ENCODE data around the gene GPR142. TPM values are rescaled to one million over a fixed set of nuclear protein-coding genes. Genes with fewer than 3 reads are reported as not detected.

GPR142 gene
- total and polyA plus RNA-seq, 3 experiments from 2014 or later, result not detected

GRCh38 chr17:74374858-74375257, 7.6 kb downstream of the GPR142 start:
- POLR2A ChIA-PET, result no interaction called here
- Histone ChIP-seq H3K9me3 (ENCODE audit: low read length) (no peaks in the 10 kb centered on the region), H3K27me3 (ENCODE audit: insufficient read depth, low read length, poor library complexity, severe bottlenecking) (no peaks in the 10 kb centered on the region), H3K4me1 (ENCODE audit: insufficient read depth, low read length) (peaks cover 12% of the 10 kb centered on the region), H3K27ac (ENCODE audit: low read depth, low read length) (no peak overlapping the region), H3K4me3 (ENCODE audit: low read length) (no peak overlapping the region), H3K36me3 (ENCODE audit: insufficient read depth, low read length) (no peaks in the 10 kb centered on the region)
- Mint-ChIP-seq H3K9me3 (no peaks in the 10 kb centered on the region), H3K27ac (no peak overlapping the region), H3K4me3 (no peak overlapping the region), H3K36me3 (no peaks in the 10 kb centered on the region), H3K4me1 (peaks cover 2 to 7% (median 4%) of the 10 kb centered on the region in 3 donors), H3K27me3 (no peaks in the 10 kb centered on the region)
- DNase-seq, result no peak
- CTCF ChIA-PET, result interaction anchor here (1.6 to 3.9 kb wide), 2 partner anchors 82 to 118 kb away, joined by 3 to 14 read pairs; no protein-coding TSS in a partner anchor

DNA sequence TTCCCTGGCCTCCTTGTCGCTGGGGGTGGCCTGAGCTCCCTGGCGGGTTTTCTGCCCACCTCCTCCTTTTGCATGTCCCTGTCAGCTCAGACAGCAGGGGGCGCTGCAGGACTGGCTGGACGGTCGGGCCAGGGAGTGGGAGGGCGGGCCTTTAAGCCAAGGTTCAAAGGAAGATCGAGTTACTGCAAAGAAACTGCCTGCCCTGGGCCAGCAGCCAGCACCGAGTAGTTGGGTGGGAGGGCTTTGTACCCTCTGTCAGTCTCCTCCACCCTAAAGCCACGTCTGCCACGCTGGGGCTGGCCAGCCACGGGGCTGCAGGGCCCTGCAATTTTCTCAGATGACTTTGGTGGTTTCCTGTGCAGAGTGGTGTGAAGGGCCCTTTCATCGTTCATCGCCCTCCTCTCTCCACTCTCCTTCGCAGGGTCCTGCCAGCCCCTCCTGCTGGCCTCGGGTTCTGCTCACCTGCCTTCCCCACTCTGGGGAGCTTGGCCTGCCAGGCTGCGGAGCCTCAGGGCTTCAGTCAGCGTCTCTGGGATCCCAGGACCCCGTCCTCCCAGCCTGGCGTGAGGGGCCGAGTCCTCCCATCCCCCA, 12.3 kb downstream of the GPR142 start:
- Histone ChIP-seq H3K36me3 (ENCODE audit: insufficient read depth, low read length) (no peaks in the 10 kb centered on the region), H3K4me1 (ENCODE audit: insufficient read depth, low read length) (peaks cover 14% of the 10 kb centered on the region), H3K27me3 (ENCODE audit: insufficient read depth, low read length, poor library complexity, severe bottlenecking) (no peaks in the 10 kb centered on the region), H3K27ac (ENCODE audit: low read depth, low read length) (no peak overlapping the region), H3K4me3 (ENCODE audit: low read length) (no peak overlapping the region), H3K9me3 (ENCODE audit: low read length) (no peaks in the 10 kb centered on the region)
- Mint-ChIP-seq H3K36me3 (no peaks in the 10 kb centered on the region), H3K9me3 (no peaks in the 10 kb centered on the region), H3K4me3 (peak overlapping the region in 2 of 7 donors; percentile 14 to 69), H3K27me3 (peaks cover 0 to under 1% of the 10 kb centered on the region in 2 donors), H3K4me1 (peaks cover 4 to 13% (median 10%) of the 10 kb centered on the region in 3 donors), H3K27ac (peak overlapping the region in 1 of 8 donors; percentile 81)
- ChIA-PET CTCF (interaction anchor here (0.5 to 5.0 kb wide), 26 partner anchors 11 to 382 kb away, joined by 3 to 88 read pairs (median 3); partner anchors contain the start of genes CD300A, CD300LB and GPR142), POLR2A (interaction anchor here (0.6 to 1.5 kb wide), 3 partner anchors 78 to 278 kb away, joined by 3 to 5 read pairs (median 3); no protein-coding TSS in a partner anchor)
- peak; percentile 81 to 93 (median 89) for DNase-seq

DNA sequence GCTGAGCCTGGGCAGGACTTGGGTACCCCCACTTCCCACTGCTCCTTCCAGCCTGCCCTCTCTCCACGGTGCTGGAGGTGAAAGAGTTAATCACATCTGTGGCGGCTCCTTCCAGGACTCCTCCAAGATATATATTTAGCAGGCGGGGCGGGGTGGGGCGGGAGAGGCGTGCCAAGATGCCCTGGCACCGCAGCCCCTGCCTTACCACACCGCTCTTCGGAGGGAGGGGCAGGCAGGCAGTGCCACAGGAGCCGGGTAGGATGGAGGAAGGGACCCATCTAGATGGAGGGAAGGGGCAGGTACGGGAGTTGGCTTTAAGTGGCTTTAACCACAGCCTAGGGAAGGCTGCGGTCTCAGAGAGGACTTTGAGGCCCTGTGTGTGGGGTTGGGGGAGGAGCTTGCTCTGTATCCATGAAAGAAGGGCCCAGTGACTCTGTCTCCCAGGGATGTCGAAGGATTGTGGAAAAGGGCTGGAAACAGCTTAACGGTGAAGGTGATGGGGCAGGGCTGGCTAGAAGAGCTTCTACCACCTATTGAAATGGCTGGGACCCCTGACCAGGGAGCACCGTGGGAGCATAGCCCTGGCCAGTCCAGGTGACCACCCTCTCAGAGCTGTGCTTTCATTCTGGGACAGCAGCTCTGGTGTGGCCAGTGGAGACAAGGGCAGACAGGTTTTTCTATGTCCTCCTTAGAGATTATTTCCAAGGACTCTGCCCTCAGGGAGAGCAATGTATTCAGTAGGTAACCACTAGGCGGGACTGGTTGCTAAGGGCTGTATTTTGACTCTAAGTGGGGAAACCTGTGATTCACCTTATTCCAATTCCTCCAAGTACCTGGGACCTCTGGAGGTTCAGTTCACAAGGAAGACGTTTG, 13.0 kb downstream of the GPR142 start:
- H3K27me3 Mint-ChIP-seq, result peaks cover 0 to 2% of the 10 kb centered on the region in 2 donors
- H3K4me1 Mint-ChIP-seq, result peaks cover 4 to 13% (median 10%) of the 10 kb centered on the region in 3 donors
- Histone ChIP-seq H3K36me3 (ENCODE audit: insufficient read depth, low read length) (no peaks in the 10 kb centered on the region), H3K4me1 (ENCODE audit: insufficient read depth, low read length) (peaks cover 14% of the 10 kb centered on the region), H3K4me3 (ENCODE audit: low read length) (no peak overlapping the region), H3K27ac (ENCODE audit: low read depth, low read length) (no peak overlapping the region), H3K9me3 (ENCODE audit: low read length) (no peaks in the 10 kb centered on the region), H3K27me3 (ENCODE audit: insufficient read depth, low read length, poor library complexity, severe bottlenecking) (no peaks in the 10 kb centered on the region)
- no peak for DNase-seq
- CTCF ChIA-PET, result interaction anchor here (0.9 to 5.0 kb wide), 10 partner anchors 12 to 152 kb away, joined by 3 to 88 read pairs (median 14); partner anchors contain the start of genes CD300LB and GPR142
- POLR2A ChIA-PET, result interaction anchor here (0.7 to 1.5 kb wide), 2 partner anchors 77 to 277 kb away, joined by 3 to 5 read pairs; no protein-coding TSS in a partner anchor
- no peaks in the 10 kb centered on the region for H3K36me3 Mint-ChIP-seq
- H3K27ac Mint-ChIP-seq, result peak overlapping the region in 4 of 8 donors; percentile 31 to 79 (median 61)
- no peaks in the 10 kb centered on the region for H3K9me3 Mint-ChIP-seq
- peak overlapping the region in 1 of 7 donors; percentile 40 for H3K4me3 Mint-ChIP-seq

GRCh38 chr17:74380959-74381808, 13.9 kb downstream of the GPR142 start:
- POLR2A ChIA-PET, result no interaction called here

GRCh38 chr17:74383141-74383540, 15.8 kb downstream of the GPR142 start:
- H3K9me3 ChIP-seq (ENCODE audit: low read length), result no peaks in the 10 kb centered on the region
- no peaks in the 10 kb centered on the region for H3K27me3 ChIP-seq (ENCODE audit: insufficient read depth, low read length, poor library complexity, severe bottlenecking)
- Mint-ChIP-seq H3K27ac (peak overlapping the region in 4 of 8 donors; percentile 0 to 51 (median 14)), H3K4me3 (no peak overlapping the region), H3K36me3 (no peaks in the 10 kb centered on the region), H3K27me3 (peaks cover 0 to 2% of the 10 kb centered on the region in 2 donors), H3K9me3 (no peaks in the 10 kb centered on the region), H3K4me1 (peaks cover 4 to 13% (median 10%) of the 10 kb centered on the region in 3 donors)
- no peak for DNase-seq
- H3K4me3 ChIP-seq (ENCODE audit: low read length), result no peak overlapping the region
- H3K36me3 ChIP-seq (ENCODE audit: insufficient read depth, low read length), result no peaks in the 10 kb centered on the region
- ChIA-PET POLR2A (no interaction called here), CTCF (no interaction called here)
- H3K27ac ChIP-seq (ENCODE audit: low read depth, low read length), result no peak overlapping the region
- H3K4me1 ChIP-seq (ENCODE audit: insufficient read depth, low read length), result peaks cover 14% of the 10 kb centered on the region

More at GRCh38 chr17:74380959-74381808, 13.9 kb downstream of the GPR142 start:
- no peak for DNase-seq
- no peaks in the 10 kb centered on the region for H3K36me3 ChIP-seq (ENCODE audit: insufficient read depth, low read length)
- H3K27me3 ChIP-seq (ENCODE audit: insufficient read depth, low read length, poor library complexity, severe bottlenecking), result no peaks in the 10 kb centered on the region
- H3K4me1 Mint-ChIP-seq, result peaks cover 4 to 13% (median 10%) of the 10 kb centered on the region in 3 donors
- H3K27ac ChIP-seq (ENCODE audit: low read depth, low read length), result no peak overlapping the region
- H3K27me3 Mint-ChIP-seq, result peaks cover 0 to 2% of the 10 kb centered on the region in 2 donors
- CTCF ChIA-PET, result interaction anchor here (0.6 to 5.0 kb wide), 10 partner anchors 12 to 151 kb away, joined by 3 to 88 read pairs (median 14); partner anchors contain the start of genes CD300LB and GPR142
- H3K27ac Mint-ChIP-seq, result peak overlapping the region in 3 of 8 donors; percentile 26 to 73 (median 31)
- H3K4me3 ChIP-seq (ENCODE audit: low read length), result no peak overlapping the region
- no peaks in the 10 kb centered on the region for H3K9me3 Mint-ChIP-seq
- H3K9me3 ChIP-seq (ENCODE audit: low read length), result no peaks in the 10 kb centered on the region
- peaks cover 14% of the 10 kb centered on the region for H3K4me1 ChIP-seq (ENCODE audit: insufficient read depth, low read length)
- H3K4me3 Mint-ChIP-seq, result no peak overlapping the region
- H3K36me3 Mint-ChIP-seq, result no peaks in the 10 kb centered on the region

DNA sequence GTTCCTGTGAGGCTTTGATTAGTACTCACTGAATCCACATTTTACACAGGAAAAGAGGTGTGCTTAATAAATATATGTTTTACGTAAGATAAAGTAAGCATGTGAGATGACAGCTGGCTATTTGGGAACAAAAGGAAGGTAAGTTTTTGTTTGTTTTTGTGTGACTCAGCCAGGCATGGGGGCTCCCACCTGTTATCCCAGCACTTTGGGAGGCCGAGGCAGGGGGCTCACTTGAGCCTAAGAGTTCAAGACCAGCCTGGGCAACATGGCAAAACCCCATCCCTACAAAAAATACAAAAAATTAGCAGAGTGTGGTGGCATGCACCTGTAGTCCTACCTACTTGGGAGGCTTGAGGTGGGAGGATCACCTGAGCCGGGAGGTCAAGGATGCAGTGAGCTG, 17.9 kb downstream of the GPR142 start:
- no peak overlapping the region for H3K27ac Mint-ChIP-seq
- no peaks in the 10 kb centered on the region for H3K36me3 ChIP-seq (ENCODE audit: insufficient read depth, low read length)
- no peaks in the 10 kb centered on the region for H3K9me3 Mint-ChIP-seq
- no peaks in the 10 kb centered on the region for H3K27me3 ChIP-seq (ENCODE audit: insufficient read depth, low read length, poor library complexity, severe bottlenecking)
- no peak overlapping the region for H3K4me3 ChIP-seq (ENCODE audit: low read length)
- H3K27me3 Mint-ChIP-seq, result peaks cover 0 to 5% of the 10 kb centered on the region in 2 donors
- H3K4me1 Mint-ChIP-seq, result peaks cover 0 to 5% (median 4%) of the 10 kb centered on the region in 3 donors
- no peaks in the 10 kb centered on the region for H3K9me3 ChIP-seq (ENCODE audit: low read length)
- H3K4me1 ChIP-seq (ENCODE audit: insufficient read depth, low read length), result no peaks in the 10 kb centered on the region
- H3K36me3 Mint-ChIP-seq, result no peaks in the 10 kb centered on the region
- H3K27ac ChIP-seq (ENCODE audit: low read depth, low read length), result no peak overlapping the region
- H3K4me3 Mint-ChIP-seq, result no peak overlapping the region
- ChIA-PET CTCF (no interaction called here), POLR2A (no interaction called here)
- DNase-seq, result no peak

GRCh38 chr17:74386386-74386785, 19.1 kb downstream of the GPR142 start:
- Mint-ChIP-seq H3K9me3 (no peaks in the 10 kb centered on the region), H3K4me3 (no peak overlapping the region), H3K27me3 (peaks cover 4 to 7% of the 10 kb centered on the region in 2 donors), H3K4me1 (no peaks in the 10 kb centered on the region), H3K27ac (peak overlapping the region in 1 of 8 donors; percentile 51), H3K36me3 (no peaks in the 10 kb centered on the region)
- Histone ChIP-seq H3K4me3 (ENCODE audit: low read length) (no peak overlapping the region), H3K27me3 (ENCODE audit: insufficient read depth, low read length, poor library complexity, severe bottlenecking) (no peaks in the 10 kb centered on the region), H3K4me1 (ENCODE audit: insufficient read depth, low read length) (no peaks in the 10 kb centered on the region), H3K9me3 (ENCODE audit: low read length) (no peaks in the 10 kb centered on the region), H3K27ac (ENCODE audit: low read depth, low read length) (no peak overlapping the region), H3K36me3 (ENCODE audit: insufficient read depth, low read length) (no peaks in the 10 kb centered on the region)
- POLR2A ChIA-PET, result no interaction called here
- CTCF ChIA-PET, result no interaction called here
- no peak for DNase-seq
